CD14-positive monocyte (primary cell): ENCODE results near the gene PRKN. TPM values are rescaled to one million over a fixed set of nuclear protein-coding genes. Genes with fewer than 3 reads are reported as not detected.

Source experiments
- DNase-seq, 3 donors: peaks; one replicate each; pipeline ENCODE4 v3.0.0-alpha.2; 2011 to 2022
- H2AFZ ChIP-seq: 2 replicates; pipeline ENCODE4 v1.6.0; 2012; ENCODE audit warnings: mild to moderate bottlenecking, low read depth, low read length, inconsistent platforms; ENCODE audit not compliant: insufficient read depth, poor library complexity, severe bottlenecking
- H3K27ac ChIP-seq, 2 donors: 1 replicate in 1 of 2; 2 replicates in 1 of 2; pipeline ENCODE4 v1.5.1; 2012 to 2013; ENCODE audit warnings: low read length in 2 of 2, control low read depth in 1 of 2, inconsistent platforms in 1 of 2, low read depth in 1 of 2, mild to moderate bottlenecking in 1 of 2
- H3K27me3 ChIP-seq, 2 donors: one replicate each; pipeline versions ENCODE4 v1.6.0 to v1.6.1; 2011 to 2013; ENCODE audit warnings: low read length in 2 of 2; ENCODE audit not compliant: control insufficient read depth in 2 of 2, insufficient read depth in 2 of 2
- H3K36me3 ChIP-seq, 2 donors: replicated peaks in 1 of 2; 1 replicate in 1 of 2; 2 replicates in 1 of 2; pipeline versions ENCODE4 v1.5.1 to v1.6.1; 2012 to 2013; ENCODE audit warnings: low read length in 2 of 2, control low read depth in 1 of 2, inconsistent platforms in 1 of 2, mild to moderate bottlenecking in 1 of 2; ENCODE audit not compliant: insufficient read depth in 2 of 2, control insufficient read depth in 1 of 2
- H3K4me1 ChIP-seq, 2 donors: 1 replicate in 1 of 2; 2 replicates in 1 of 2; pipeline versions ENCODE4 v1.5.1 to v1.6.1; 2012 to 2013; ENCODE audit warnings: low read length in 2 of 2, control low read depth in 1 of 2, inconsistent platforms in 1 of 2, mild to moderate bottlenecking in 1 of 2, moderate library complexity in 1 of 2; ENCODE audit not compliant: insufficient read depth in 2 of 2, control insufficient read depth in 1 of 2
- H3K4me2 ChIP-seq: replicated peaks from 2 replicates; pipeline ENCODE3; 2012; ENCODE audit warnings: low read length, moderate library complexity, mild to moderate bottlenecking; ENCODE audit not compliant: poor library complexity, severe bottlenecking; ENCODE audit errors: extremely low read depth
- H3K4me3 ChIP-seq, 3 experiments: fragments of 200-600 bp in 1 of 3; sonication (generic) in 1 of 3; replicated peaks in 1 of 3; 1 replicate in 2 of 3; 2 replicates in 1 of 3; pipeline ENCODE4 v1.5.1; 2011 to 2013; ENCODE audit warnings: low read length in 3 of 3, mild to moderate bottlenecking in 3 of 3, control low read depth in 2 of 3, low read depth in 2 of 3, inconsistent platforms in 1 of 3, moderate library complexity in 1 of 3
- H3K79me2 ChIP-seq: 2 replicates; pipeline ENCODE4 v1.6.0; 2012; ENCODE audit warnings: mild to moderate bottlenecking, control low read depth, inconsistent platforms, low read length, moderate library complexity; ENCODE audit not compliant: insufficient read depth
- H3K9ac ChIP-seq: 2 replicates; pipeline ENCODE4 v1.6.0; 2017; ENCODE audit warnings: low read length, mild to moderate bottlenecking; ENCODE audit not compliant: insufficient read depth, poor library complexity, severe bottlenecking
- H3K9me3 ChIP-seq, 2 donors: replicated peaks in 1 of 2; 1 replicate in 1 of 2; 2 replicates in 1 of 2; pipeline versions ENCODE4 v1.5.1 to v1.6.1; 2012 to 2013; ENCODE audit warnings: low read length in 2 of 2, control low read depth in 1 of 2; ENCODE audit not compliant: control insufficient read depth in 1 of 2, insufficient read depth in 1 of 2
- H4K20me1 ChIP-seq: 2 replicates; pipeline ENCODE4 v1.6.0; 2012; ENCODE audit warnings: mild to moderate bottlenecking, low read length, control low read depth, moderate library complexity; ENCODE audit not compliant: insufficient read depth
- H3K27ac Mint-ChIP-seq, 7 donors: one replicate each; pipeline ENCODE4 v1.8.0; 2020; ENCODE audit warnings: mild to moderate bottlenecking in 7 of 7, mixed read lengths in 7 of 7, moderate library complexity in 6 of 7, inconsistent platforms in 2 of 7
- H3K27me3 Mint-ChIP-seq, 3 donors: one replicate each; pipeline ENCODE4 v1.8.0; 2021 to 2022; ENCODE audit warnings: low read depth in 3 of 3, mild to moderate bottlenecking in 3 of 3, mixed read lengths in 3 of 3, moderate library complexity in 3 of 3, inconsistent platforms in 1 of 3
- H3K36me3 Mint-ChIP-seq, 2 donors: one replicate each; pipeline ENCODE4 v1.8.0; 2020; ENCODE audit warnings: mixed read lengths in 2 of 2, inconsistent platforms in 1 of 2, mild to moderate bottlenecking in 1 of 2
- H3K4me1 Mint-ChIP-seq: one replicate; pipeline ENCODE4 v1.8.0; 2020; ENCODE audit warnings: mild to moderate bottlenecking, mixed read lengths
- H3K4me3 Mint-ChIP-seq, 2 donors: one replicate each; pipeline ENCODE4 v1.8.0; 2020; ENCODE audit warnings: mild to moderate bottlenecking in 2 of 2, mixed read lengths in 2 of 2, moderate library complexity in 1 of 2
- H3K9me3 Mint-ChIP-seq, 7 donors: one replicate each; pipeline ENCODE4 v1.8.0; 2020 to 2022; ENCODE audit warnings: mixed read lengths in 7 of 7, mild to moderate bottlenecking in 6 of 7, moderate library complexity in 6 of 7, inconsistent platforms in 2 of 7
- WGBS: methylation state at CpG from one replicate; pipeline ENCODE4 v1.1.5; 2013; ENCODE audit warnings: missing lambda C conversion rate; ENCODE audit not compliant: insufficient coverage; 5-methylcytosine and 5-hydroxymethylcytosine counted together
- intact Hi-C, 2 donors: fragments of 100-400 bp; cut with micrococcal nuclease; formaldehyde crosslinking; loops; one replicate each; pipeline versions ENCODE4 v1.15.0 to v1.15.1; 2023
- polyA plus RNA-seq, 3 donors: library from polyadenylated mRNA; depleted of rRNA in 1 of 3; unstranded in 2 of 3; stranded (reverse) in 1 of 3; fragments of 300-500 nt in 2 of 3; fragments of >200 nt in 1 of 3; fragmentation: Illumina TruSeq in 2 of 3; gene quantifications; 1 replicate in 2 of 3; 2 replicates in 1 of 3; pipeline ENCODE4 v1.2.3, GENCODE V29; 2012 to 2021
- TF ChIP-seq, protein P1 (sequence below): fragments of 200-600 bp; IDR thresholded peaks from one replicate; pipeline ENCODE4 v1.8.0; 2022; ENCODE audit warnings: antibody characterized with exemption, mild to moderate bottlenecking

Gene PRKN
- polyA plus RNA-seq, 3 donors, result 0.19 to 0.21 TPM; not detected in 1

DNA sequence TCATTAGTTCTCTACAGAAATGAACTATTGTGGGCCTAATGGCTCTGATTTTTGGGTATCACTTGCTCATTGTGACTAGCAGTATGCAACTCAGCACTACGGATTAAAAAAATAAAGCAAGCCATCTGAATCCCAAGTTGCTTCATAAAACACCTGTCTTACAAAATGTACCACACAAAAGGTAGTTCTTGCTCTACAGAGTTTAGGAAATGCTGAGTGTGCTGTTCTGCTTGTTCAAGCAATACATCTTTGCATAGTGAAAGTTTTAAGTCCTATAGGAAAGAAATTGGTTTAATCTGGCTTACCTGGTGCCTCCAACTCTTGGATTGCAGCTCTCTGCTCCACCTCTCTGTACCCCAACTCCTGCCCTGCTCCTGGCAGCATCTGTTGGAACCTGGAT is 1187.0 kb downstream of the PRKN start:
- H3K4me1 ChIP-seq, result no peaks in the 10 kb centered on the region
- H3K9ac ChIP-seq, result no peak overlapping the region
- H3K4me3 ChIP-seq, result no peak overlapping the region
- H3K79me2 ChIP-seq, result no peaks in the 10 kb centered on the region
- H2AFZ ChIP-seq, result no peak overlapping the region
- no peaks in the 10 kb centered on the region for H4K20me1 ChIP-seq
- TF ChIP-seq, protein P1, sequence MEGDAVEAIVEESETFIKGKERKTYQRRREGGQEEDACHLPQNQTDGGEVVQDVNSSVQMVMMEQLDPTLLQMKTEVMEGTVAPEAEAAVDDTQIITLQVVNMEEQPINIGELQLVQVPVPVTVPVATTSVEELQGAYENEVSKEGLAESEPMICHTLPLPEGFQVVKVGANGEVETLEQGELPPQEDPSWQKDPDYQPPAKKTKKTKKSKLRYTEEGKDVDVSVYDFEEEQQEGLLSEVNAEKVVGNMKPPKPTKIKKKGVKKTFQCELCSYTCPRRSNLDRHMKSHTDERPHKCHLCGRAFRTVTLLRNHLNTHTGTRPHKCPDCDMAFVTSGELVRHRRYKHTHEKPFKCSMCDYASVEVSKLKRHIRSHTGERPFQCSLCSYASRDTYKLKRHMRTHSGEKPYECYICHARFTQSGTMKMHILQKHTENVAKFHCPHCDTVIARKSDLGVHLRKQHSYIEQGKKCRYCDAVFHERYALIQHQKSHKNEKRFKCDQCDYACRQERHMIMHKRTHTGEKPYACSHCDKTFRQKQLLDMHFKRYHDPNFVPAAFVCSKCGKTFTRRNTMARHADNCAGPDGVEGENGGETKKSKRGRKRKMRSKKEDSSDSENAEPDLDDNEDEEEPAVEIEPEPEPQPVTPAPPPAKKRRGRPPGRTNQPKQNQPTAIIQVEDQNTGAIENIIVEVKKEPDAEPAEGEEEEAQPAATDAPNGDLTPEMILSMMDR, result no peak
- H3K9me3 Mint-ChIP-seq, result peaks cover 0 to 18% (median 9%) of the 10 kb centered on the region in 7 donors
- H3K36me3 Mint-ChIP-seq, result no peaks in the 10 kb centered on the region
- no peaks in the 10 kb centered on the region for H3K27me3 Mint-ChIP-seq
- no CpG with 5 or more reads among the region's 1 CpG for WGBS
- peak overlapping the region in 1 of 7 donors; percentile 55 for H3K27ac Mint-ChIP-seq
- intact Hi-C loops, result no loop called here
- H3K4me1 Mint-ChIP-seq, result peaks cover 2% of the 10 kb centered on the region
- H3K9me3 ChIP-seq, result peaks cover 4 to 7% of the 10 kb centered on the region in 2 donors
- no peak overlapping the region for H3K27ac ChIP-seq
- no peak overlapping the region for H3K4me3 Mint-ChIP-seq
- no peak for DNase-seq
- H3K4me2 ChIP-seq, result no peak overlapping the region
- no peaks in the 10 kb centered on the region for H3K36me3 ChIP-seq
- H3K27me3 ChIP-seq, result no peaks in the 10 kb centered on the region

DNA sequence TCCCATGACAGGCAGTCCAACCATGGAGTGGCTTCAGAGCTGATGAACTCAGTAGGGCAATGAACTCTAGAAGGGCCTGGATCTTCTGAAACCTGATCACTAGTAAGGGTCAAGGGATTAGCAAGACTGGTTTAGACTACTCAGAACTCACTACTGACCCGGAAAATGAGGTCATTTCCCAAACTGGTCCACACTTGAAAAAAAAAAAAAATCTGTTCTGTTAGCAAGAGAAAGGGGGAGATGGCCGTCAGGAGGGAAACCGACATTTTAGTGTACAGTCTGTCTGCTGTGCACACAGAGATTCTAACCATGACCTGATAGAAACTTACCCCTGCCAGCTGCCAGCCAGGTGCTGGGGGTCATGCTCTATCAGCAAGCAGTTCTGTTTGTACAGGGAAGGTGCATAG is 1191.3 kb downstream of the PRKN start:
- peaks cover 12 to 24% of the 10 kb centered on the region in 2 donors for H3K9me3 ChIP-seq
- Mint-ChIP-seq H3K9me3 (peaks cover 4 to 32% (median 16%) of the 10 kb centered on the region in 7 donors), H3K27me3 (no peaks in the 10 kb centered on the region), H3K27ac (no peak overlapping the region), H3K4me1 (no peaks in the 10 kb centered on the region), H3K36me3 (no peaks in the 10 kb centered on the region), H3K4me3 (no peak overlapping the region)
- H2AFZ ChIP-seq, result no peak overlapping the region
- H3K4me1 ChIP-seq, result no peaks in the 10 kb centered on the region
- TF ChIP-seq, protein P1, result no peak
- no peaks in the 10 kb centered on the region for H3K36me3 ChIP-seq
- no peaks in the 10 kb centered on the region for H4K20me1 ChIP-seq
- no peak for DNase-seq
- no peak overlapping the region for H3K4me3 ChIP-seq
- no peaks in the 10 kb centered on the region for H3K27me3 ChIP-seq
- no peak overlapping the region for H3K27ac ChIP-seq
- intact Hi-C loops, result no loop called here
- H3K9ac ChIP-seq, result no peak overlapping the region
- H3K79me2 ChIP-seq, result no peaks in the 10 kb centered on the region
- H3K4me2 ChIP-seq, result no peak overlapping the region
- WGBS, result 100% methylated on average over 1 of the region's 3 CpGs
